ENCODE data around the gene CGRRF1.

Gene CGRRF1

DNA sequence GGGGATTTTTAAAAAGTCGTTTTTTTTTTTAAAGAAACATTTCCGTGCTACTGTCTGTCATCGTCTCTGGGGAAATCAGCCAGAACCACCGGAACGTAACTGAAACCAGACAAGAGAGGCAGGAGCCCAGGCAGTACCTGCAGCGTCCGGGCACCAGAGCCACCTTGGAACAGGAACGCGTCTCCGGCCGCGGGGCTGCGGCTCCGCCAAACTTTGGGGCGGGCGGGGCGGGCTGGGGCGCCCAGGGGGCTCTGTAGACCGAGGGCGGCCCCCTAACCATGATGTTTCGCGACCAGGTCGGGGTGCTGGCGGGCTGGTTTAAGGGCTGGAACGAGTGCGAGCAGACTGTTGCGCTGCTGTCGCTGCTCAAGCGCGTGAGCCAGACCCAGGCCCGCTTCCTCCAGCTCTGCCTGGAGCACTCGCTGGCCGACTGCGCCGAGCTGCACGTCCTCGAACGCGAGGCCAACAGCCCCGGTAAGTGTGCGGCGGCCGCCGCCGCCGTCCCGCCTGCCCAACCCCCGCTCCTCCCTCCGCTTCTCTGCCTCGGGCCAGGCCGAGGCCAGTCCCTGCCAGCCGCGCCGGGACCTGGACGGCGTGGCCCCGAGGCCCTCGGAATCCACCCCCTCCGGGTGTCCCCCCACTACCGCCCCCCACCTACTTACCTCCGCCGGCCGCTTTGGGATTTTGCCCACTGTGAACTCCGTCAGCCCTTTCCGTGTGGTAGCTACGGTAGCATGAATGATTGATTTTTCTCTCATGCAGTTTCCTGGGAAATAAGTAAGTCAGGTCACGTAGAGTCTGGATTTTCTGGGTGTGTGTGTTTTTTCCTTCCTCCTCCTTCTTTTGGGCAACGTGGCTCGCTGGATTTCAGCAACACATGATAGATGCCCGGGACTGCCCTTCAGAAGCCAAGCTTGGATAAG, 58.2 kb downstream of the CGRRF1 start:
- DNase-seq (peak; percentile 48), ATAC-seq (peak; percentile 16)
- H3K27me3 Mint-ChIP-seq: peaks cover 10% of the 10 kb centered on the region
- peaks cover 10% of the 10 kb centered on the region for H3K9me3 Mint-ChIP-seq
- H3K4me3 Mint-ChIP-seq: peak overlapping the region; percentile 91
- peaks cover 19% of the 10 kb centered on the region for H3K36me3 Mint-ChIP-seq (ENCODE audit: low read depth)
- peak overlapping the region; percentile 90 for H3K27ac Mint-ChIP-seq
- peaks cover 20% of the 10 kb centered on the region for H3K4me1 Mint-ChIP-seq

DNA sequence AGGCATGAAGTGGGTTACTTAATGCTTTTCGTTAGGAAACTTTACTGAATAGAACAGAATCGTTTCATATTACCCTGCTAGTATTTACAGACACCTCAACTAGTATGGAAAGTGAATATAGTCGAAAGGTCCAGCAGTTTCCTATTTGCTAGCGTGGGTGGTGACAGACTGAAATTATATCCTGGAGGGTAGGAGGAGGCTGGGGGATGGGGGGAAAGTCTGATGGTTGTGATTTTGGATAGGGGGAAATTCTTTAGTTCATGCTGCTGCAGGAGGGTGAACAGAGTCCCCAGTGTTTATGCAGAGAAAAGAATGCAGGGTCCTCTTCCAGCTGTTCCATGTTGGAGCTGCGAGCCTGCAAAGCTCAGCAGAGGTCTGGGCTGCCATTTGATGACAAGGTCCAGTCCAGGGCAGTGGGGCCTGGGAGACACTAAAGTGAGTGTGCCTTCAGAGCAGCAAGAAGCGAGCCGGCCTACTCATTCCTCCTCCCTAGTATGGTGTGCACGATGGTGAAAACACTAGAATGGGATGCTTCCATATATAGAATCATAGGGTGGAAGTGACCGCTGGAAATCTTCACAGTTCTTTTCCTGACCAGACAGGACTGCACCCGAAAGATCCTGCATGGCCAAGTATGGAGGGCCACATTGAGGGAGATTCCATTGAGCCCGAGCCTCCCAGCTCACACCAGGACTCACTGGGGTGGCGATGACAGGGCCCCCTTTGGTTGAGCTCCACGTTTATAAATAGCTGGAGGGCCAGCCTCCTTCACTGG, 59.3 kb downstream of the CGRRF1 start:
- Mint-ChIP-seq H3K9me3 (peaks cover 18% of the 10 kb centered on the region), H3K4me1 (peaks cover 18% of the 10 kb centered on the region), H3K27me3 (peaks cover 10% of the 10 kb centered on the region), H3K4me3 (peak overlapping the region; percentile 91), H3K27ac (no peak overlapping the region), H3K36me3 (ENCODE audit: low read depth) (peaks cover 30% of the 10 kb centered on the region)
- ATAC-seq (no peak), DNase-seq (no peak)

DNA sequence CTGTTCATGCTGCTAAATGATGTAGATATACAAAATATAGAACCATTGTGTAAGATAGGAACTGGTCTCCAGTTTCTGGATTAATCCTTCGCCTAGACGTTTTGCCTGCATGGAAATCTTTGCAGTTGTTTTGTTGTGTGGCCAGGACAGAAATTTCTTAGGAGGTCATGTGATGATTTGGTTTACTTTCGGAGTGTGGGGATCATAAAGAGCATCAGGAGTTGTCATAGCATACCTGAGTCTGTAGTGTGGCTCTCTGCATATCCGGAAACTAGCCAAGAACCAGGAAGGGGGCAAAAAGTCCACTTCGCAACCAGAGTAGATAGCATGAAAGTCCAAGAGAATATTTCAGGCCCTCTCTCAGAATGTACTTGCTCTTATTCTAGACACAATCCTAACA, 60.3 kb downstream of the CGRRF1 start:
- Mint-ChIP-seq H3K4me3 (no peak overlapping the region), H3K9me3 (peaks cover 18% of the 10 kb centered on the region), H3K4me1 (peaks cover 10% of the 10 kb centered on the region), H3K27ac (no peak overlapping the region), H3K36me3 (ENCODE audit: low read depth) (peaks cover 36% of the 10 kb centered on the region), H3K27me3 (peaks cover 10% of the 10 kb centered on the region)
- ATAC-seq (no peak), DNase-seq (no peak)

DNA sequence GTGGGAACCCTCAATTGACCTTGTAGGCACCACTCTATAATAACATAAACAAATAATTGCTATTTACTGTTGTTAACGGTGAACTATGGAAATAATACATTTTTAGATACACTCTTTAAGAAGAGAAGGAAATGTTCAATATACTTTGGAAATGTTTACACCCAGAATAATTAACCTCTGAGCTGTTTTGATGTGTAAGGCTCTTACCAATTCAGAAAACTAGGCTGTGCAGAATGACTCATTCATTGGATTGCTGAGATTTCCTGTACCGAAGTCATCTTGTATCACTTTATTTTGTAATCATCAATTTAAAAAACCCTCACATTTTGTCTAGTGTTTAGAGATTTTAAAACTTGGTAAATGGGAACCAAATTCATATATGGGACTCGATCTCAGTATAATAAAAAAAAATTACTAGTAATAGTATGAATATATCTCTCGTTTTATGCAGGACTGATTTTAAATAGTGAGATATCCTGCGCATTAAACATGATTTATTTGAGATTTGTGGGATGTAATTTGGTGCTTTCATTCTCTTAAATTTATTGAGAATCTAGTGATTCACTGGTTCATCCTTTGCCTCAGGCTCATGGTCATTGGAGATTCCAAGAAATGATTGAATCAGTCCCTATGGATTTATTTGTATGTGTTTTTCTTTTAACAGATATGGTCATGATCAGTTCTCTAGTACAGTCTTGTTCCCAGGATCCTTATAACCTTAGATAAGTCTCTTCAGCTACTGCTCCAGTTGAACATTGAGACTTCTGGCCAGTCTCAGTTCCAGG, 61.1 kb downstream of the CGRRF1 start:
- H3K27me3 Mint-ChIP-seq: peaks cover 10% of the 10 kb centered on the region
- H3K4me3 Mint-ChIP-seq: no peak overlapping the region
- no peak overlapping the region for H3K27ac Mint-ChIP-seq
- H3K36me3 Mint-ChIP-seq (ENCODE audit: low read depth): peaks cover 36% of the 10 kb centered on the region
- H3K4me1 Mint-ChIP-seq: peaks cover 10% of the 10 kb centered on the region
- DNase-seq: no peak
- peaks cover 18% of the 10 kb centered on the region for H3K9me3 Mint-ChIP-seq
- no peak for ATAC-seq

DNA sequence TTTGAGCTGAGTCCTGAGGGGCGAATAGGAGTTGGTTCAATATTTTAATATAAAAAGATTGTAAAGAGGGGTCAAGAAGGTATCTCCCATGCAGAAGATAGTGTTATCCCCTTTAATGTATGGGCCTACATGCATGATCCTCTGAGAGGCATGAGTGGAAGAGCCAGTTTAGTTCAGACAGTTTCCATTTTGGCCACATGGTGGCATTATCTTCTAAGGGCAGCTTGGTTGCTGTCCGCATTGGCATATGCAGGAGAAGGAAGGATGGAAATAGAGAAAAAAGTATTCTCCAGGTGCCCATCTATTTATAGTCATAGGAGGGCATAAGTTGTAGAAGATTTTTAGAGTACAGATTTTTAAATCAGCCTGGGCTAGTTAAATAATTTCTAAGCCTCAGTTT, 62.6 kb downstream of the CGRRF1 start:
- peaks cover 10% of the 10 kb centered on the region for H3K27me3 Mint-ChIP-seq
- ATAC-seq: no peak

DNA sequence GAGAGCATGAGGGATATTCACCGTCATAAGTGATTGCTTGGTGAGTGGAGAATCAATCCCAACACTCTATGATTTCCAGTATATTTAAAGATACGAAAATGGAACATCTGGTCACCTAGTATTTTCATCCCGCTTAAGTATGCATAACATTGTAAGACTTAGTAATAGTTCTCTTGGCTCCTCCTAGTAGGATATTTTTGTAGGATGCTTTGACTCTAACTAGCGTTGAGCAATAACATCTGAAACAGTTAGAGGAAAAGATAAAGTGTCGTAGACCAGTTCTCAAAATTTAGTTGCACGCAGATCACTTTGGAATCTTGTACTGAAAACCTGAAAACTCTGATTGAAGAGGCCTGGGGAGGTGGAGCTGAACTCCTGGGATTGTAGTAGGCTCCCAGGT, 64.8 kb downstream of the CGRRF1 start:
- Mint-ChIP-seq H3K9me3 (peaks cover 18% of the 10 kb centered on the region), H3K27ac (no peak overlapping the region), H3K4me1 (no peaks in the 10 kb centered on the region), H3K27me3 (peaks cover 4% of the 10 kb centered on the region), H3K4me3 (no peak overlapping the region), H3K36me3 (ENCODE audit: low read depth) (peaks cover 36% of the 10 kb centered on the region)
- ATAC-seq (no peak), DNase-seq (no peak)

More for the DNA sequence above, 62.6 kb downstream of the CGRRF1 start:
- Mint-ChIP-seq H3K27ac (no peak overlapping the region), H3K4me1 (peaks cover 10% of the 10 kb centered on the region), H3K4me3 (no peak overlapping the region), H3K36me3 (ENCODE audit: low read depth) (peaks cover 36% of the 10 kb centered on the region), H3K9me3 (peaks cover 18% of the 10 kb centered on the region)
- DNase-seq: peak; percentile 36

DNA sequence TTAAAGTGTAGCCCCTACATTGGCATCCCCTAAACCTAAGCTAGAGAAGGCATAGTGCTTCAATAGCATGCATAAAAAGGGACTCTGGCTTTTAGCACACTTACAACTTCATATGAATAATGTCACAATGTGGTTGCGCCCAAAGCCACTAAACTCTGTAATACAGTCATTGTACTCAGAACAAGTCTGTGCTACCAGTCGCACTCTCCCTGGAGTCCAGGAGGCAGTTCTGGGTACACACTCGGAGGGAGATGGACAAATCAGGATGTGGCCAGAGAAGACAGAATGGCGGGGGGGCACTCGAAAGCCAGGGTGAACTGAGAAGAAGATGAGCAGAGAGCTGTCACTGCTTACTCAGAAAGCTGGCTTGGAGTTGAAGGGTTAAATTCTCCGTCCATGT, 67.8 kb downstream of the CGRRF1 start:
- no peak for ATAC-seq
- Mint-ChIP-seq H3K27ac (no peak overlapping the region), H3K36me3 (ENCODE audit: low read depth) (peaks cover 24% of the 10 kb centered on the region), H3K9me3 (peaks cover 10% of the 10 kb centered on the region), H3K4me1 (no peaks in the 10 kb centered on the region), H3K27me3 (no peaks in the 10 kb centered on the region), H3K4me3 (no peak overlapping the region)
- DNase-seq: no peak

DNA sequence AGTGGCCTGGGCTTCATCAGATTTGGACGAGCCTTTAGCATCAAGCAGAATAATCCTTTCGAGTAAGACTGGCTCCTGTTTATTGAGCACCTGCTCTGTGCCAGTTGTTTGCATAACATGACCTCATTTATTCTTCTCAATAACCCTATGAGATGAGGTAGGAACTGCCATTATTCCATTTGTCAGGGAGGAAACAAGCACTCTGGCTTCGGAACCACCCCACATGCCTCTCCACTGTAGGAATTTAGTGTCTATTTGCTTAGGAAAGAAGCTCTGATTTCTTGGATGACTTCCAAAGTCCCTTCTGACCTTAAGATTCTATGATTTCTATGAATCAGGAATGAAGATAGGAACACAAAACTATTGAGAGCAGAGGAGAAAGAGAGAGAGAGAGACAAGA, 68.3 kb downstream of the CGRRF1 start:
- no peaks in the 10 kb centered on the region for H3K4me1 Mint-ChIP-seq
- no peak overlapping the region for H3K4me3 Mint-ChIP-seq
- H3K36me3 Mint-ChIP-seq (ENCODE audit: low read depth): peaks cover 21% of the 10 kb centered on the region
- no peak for DNase-seq
- peaks cover 7% of the 10 kb centered on the region for H3K9me3 Mint-ChIP-seq
- H3K27ac Mint-ChIP-seq: no peak overlapping the region
- ATAC-seq: no peak
- no peaks in the 10 kb centered on the region for H3K27me3 Mint-ChIP-seq

DNA sequence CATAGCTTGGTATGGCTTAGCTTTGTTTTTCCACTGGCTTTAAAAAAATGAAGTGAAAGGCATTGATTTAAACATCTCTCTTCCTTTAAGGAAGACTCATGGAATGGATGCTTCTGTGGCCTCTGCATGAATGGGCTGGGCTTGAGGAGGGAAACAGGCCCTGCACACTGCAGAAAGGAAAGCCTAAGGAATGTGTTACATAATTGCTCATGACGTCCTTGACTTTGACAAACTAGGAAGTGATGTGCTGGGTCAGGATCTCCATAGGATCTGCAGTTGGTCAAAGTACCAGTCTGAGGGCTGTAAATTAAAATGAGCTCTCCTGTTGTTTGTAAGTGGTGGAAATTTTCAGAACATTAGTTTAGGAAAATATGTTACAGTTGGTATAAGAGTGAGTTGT, 69.9 kb downstream of the CGRRF1 start:
- Mint-ChIP-seq H3K27ac (no peak overlapping the region), H3K4me1 (no peaks in the 10 kb centered on the region), H3K27me3 (no peaks in the 10 kb centered on the region), H3K9me3 (no peaks in the 10 kb centered on the region), H3K36me3 (ENCODE audit: low read depth) (peaks cover 6% of the 10 kb centered on the region), H3K4me3 (no peak overlapping the region)
- DNase-seq: no peak
- no peak for ATAC-seq

DNA sequence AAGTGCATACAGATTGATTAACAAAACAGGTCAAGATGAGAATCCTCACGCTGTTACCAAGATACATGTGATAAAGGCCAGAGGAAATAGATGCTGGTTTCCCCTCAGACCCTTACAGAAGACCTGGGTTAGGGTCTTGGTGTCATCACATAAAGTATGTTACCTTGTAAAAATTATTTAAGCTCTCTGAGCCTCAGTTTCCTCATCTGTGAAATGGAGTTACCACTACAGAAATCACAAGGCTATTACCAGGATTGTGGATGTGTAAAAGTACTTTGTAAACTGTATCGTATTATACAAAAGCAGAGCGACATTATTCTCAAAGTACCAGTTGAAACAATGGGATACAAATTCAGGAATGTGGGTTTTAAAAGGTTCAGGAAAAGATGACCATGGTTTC, 71.2 kb downstream of the CGRRF1 start:
- no peak for ATAC-seq
- Mint-ChIP-seq H3K27ac (no peak overlapping the region), H3K36me3 (ENCODE audit: low read depth) (peaks cover 6% of the 10 kb centered on the region)

DNA sequence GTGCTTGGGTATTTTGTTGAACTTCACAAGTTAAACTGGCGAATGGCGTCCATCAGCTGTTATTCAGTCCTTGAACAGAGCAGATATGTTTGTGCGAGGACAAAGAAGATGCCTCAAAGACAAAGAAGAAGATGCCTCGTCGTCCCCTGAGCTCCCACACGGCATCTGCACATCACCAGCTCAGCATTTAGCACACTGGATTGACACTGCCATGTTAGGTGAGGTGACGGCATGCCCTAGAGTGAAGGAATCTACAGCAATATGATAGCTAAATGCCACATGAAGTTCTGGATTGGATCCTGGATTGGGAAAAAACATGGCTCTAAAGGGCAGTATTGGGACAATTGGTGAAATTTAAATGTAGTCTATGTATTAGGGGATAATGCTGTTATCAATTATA, 72.6 kb downstream of the CGRRF1 start:
- H3K4me1 Mint-ChIP-seq: no peaks in the 10 kb centered on the region
- H3K9me3 Mint-ChIP-seq: no peaks in the 10 kb centered on the region
- DNase-seq (no peak), ATAC-seq (no peak)
- no peak overlapping the region for H3K27ac Mint-ChIP-seq
- no peaks in the 10 kb centered on the region for H3K27me3 Mint-ChIP-seq
- no peak overlapping the region for H3K4me3 Mint-ChIP-seq
- peaks cover 6% of the 10 kb centered on the region for H3K36me3 Mint-ChIP-seq (ENCODE audit: low read depth)

More for the DNA sequence above, 71.2 kb downstream of the CGRRF1 start:
- Mint-ChIP-seq H3K9me3 (no peaks in the 10 kb centered on the region), H3K4me3 (no peak overlapping the region), H3K4me1 (no peaks in the 10 kb centered on the region), H3K27me3 (no peaks in the 10 kb centered on the region)
- DNase-seq: no peak

DNA sequence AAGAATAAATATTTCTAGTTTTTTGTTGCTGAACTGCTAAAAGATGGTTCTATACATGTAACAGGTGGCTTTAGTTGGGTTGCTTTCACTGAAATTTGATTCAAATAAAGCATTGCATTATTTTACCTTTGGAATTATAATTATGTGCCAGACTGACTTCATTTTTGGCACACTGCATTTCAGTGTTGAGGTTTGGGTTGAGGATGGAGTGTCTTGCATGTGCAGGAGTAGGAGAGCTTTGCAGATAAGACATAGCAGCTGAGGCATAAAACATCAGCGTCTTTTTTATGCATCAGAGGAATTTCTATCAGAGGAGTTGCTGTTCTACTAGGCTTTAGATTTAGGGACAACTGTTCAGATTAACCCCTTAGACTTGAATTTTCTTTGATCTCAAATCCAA, 74.4 kb downstream of the CGRRF1 start:
- Mint-ChIP-seq H3K4me3 (no peak overlapping the region), H3K4me1 (peaks cover 2% of the 10 kb centered on the region), H3K27ac (no peak overlapping the region), H3K9me3 (no peaks in the 10 kb centered on the region), H3K36me3 (ENCODE audit: low read depth) (peaks cover 3% of the 10 kb centered on the region), H3K27me3 (no peaks in the 10 kb centered on the region)
- ATAC-seq (no peak), DNase-seq (no peak)

DNA sequence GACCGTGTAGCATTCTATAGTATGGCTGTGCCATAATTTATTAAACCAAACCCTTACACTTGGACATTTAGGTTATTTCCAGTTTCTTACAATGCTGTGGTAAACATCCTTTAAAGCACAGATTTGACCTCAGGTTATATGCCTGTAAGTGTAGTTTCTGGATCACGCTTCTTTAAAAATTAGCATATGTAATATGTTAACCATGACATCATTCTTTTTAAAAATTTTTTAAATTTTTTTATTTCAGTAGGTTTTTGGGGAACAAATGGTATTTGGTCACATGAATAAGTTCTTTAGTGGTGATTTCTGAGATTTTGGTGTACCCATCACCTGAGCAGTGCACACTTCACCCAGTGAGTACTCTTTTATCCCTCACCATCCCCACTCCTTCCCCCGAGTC, 75.5 kb downstream of the CGRRF1 start:
- Mint-ChIP-seq H3K27me3 (no peaks in the 10 kb centered on the region), H3K9me3 (no peaks in the 10 kb centered on the region), H3K4me3 (no peak overlapping the region), H3K4me1 (peaks cover 8% of the 10 kb centered on the region), H3K27ac (no peak overlapping the region), H3K36me3 (ENCODE audit: low read depth) (peaks cover 3% of the 10 kb centered on the region)
- ATAC-seq (no peak), DNase-seq (no peak)
